Stimulated activated CD8-positive, alpha-beta memory T cell treated with anti-CD3 and anti-CD28 coated beads, Interleukin-2, amount 100 ng/mL, for 48 hours (primary cell): ENCODE data around the gene MUC2.
A peak's percentile ranks its signal among the peaks of the same experiment; 100 is the strongest.

Source experiments
- DNase-seq, 2 donors: peaks; one replicate each; pipeline ENCODE4 v3.0.0-alpha.2; 2020; ENCODE audit warnings: low read depth in 2 of 2

Gene MUC2

GRCh38 chr11:1087279-1087960 lies 12.7 kb downstream of the MUC2 start:
- no peak for DNase-seq

GRCh38 chr11:1087961-1088926 lies 13.6 kb downstream of the MUC2 start:
- peak in 1 of 2 donors; percentile 10 for DNase-seq

GRCh38 chr11:1088927-1089737 lies 14.5 kb downstream of the MUC2 start:
- DNase-seq: no peak

GRCh38 chr11:1089738-1090599 lies 15.3 kb downstream of the MUC2 start:
- DNase-seq: no peak

GRCh38 chr11:1090600-1091331 lies 16.1 kb downstream of the MUC2 start:
- no peak for DNase-seq

GRCh38 chr11:1091332-1092083 lies 16.8 kb downstream of the MUC2 start:
- DNase-seq: no peak

GRCh38 chr11:1092145-1092670 lies 17.5 kb downstream of the MUC2 start:
- no peak for DNase-seq

- DNase-seq: no peak
Observed at GRCh38 chr11:1092919-1093318, 18.2 kb downstream of the MUC2 start.

GRCh38 chr11:1099519-1100355 lies 25.1 kb downstream of the MUC2 start:
- no peak for DNase-seq

GRCh38 chr11:1100417-1101245 lies 26.0 kb downstream of the MUC2 start:
- DNase-seq: no peak

GRCh38 chr11:1101318-1102089 lies 26.8 kb downstream of the MUC2 start:
- DNase-seq: no peak

GRCh38 chr11:1102221-1102971 lies 27.7 kb downstream of the MUC2 start:
- no peak for DNase-seq

- DNase-seq: no peak
Observed at GRCh38 chr11:1102996-1103395, 28.3 kb downstream of the MUC2 start.

GRCh38 chr11:1103401-1104360 lies 29.0 kb downstream of the MUC2 start:
- no peak for DNase-seq
